ENCODE results near the gene SEMA5A. TPM values are rescaled to one million over a fixed set of nuclear protein-coding genes. Genes with fewer than 3 reads are reported as not detected.

The SEMA5A gene
- total RNA-seq, 1 donor from 2014 or later = 1.6 TPM

GRCh38 chr5:9363449-9363848 is 182.4 kb downstream of the SEMA5A start:
- no peak for FAIRE-seq
- Histone ChIP-seq H3K36me3 (ENCODE audit: control insufficient read depth, insufficient read depth, low read length) (no peaks in the 10 kb centered on the region), H3K4me3 (ENCODE audit: low read depth, low read length) (no peak overlapping the region), H3K27me3 (ENCODE audit: control insufficient read depth, insufficient read depth, low read length) (no peaks in the 10 kb centered on the region)
- no peak for DNase-seq (ENCODE audit: low read depth)
- TF ChIP-seq, protein P1, sequence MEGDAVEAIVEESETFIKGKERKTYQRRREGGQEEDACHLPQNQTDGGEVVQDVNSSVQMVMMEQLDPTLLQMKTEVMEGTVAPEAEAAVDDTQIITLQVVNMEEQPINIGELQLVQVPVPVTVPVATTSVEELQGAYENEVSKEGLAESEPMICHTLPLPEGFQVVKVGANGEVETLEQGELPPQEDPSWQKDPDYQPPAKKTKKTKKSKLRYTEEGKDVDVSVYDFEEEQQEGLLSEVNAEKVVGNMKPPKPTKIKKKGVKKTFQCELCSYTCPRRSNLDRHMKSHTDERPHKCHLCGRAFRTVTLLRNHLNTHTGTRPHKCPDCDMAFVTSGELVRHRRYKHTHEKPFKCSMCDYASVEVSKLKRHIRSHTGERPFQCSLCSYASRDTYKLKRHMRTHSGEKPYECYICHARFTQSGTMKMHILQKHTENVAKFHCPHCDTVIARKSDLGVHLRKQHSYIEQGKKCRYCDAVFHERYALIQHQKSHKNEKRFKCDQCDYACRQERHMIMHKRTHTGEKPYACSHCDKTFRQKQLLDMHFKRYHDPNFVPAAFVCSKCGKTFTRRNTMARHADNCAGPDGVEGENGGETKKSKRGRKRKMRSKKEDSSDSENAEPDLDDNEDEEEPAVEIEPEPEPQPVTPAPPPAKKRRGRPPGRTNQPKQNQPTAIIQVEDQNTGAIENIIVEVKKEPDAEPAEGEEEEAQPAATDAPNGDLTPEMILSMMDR (IDR thresholded peaks at IDR 0.05; ENCODE audit: insufficient read depth, low read length, severe bottlenecking) = no peak

- DNase-seq (ENCODE audit: low read depth) (no peak), FAIRE-seq (no peak)
- H3K4me3 ChIP-seq (ENCODE audit: low read depth, low read length) = no peak overlapping the region
- H3K36me3 ChIP-seq (ENCODE audit: control insufficient read depth, insufficient read depth, low read length) = no peaks in the 10 kb centered on the region
- TF ChIP-seq, protein P1 (IDR thresholded peaks at IDR 0.05; ENCODE audit: insufficient read depth, low read length, severe bottlenecking) = no peak
- H3K27me3 ChIP-seq (ENCODE audit: control insufficient read depth, insufficient read depth, low read length) = no peaks in the 10 kb centered on the region
These were observed 182.8 kb downstream of the SEMA5A start for GRCh38 chr5:9363026-9363425.

- TF ChIP-seq, protein P1 (IDR thresholded peaks at IDR 0.05; ENCODE audit: insufficient read depth, low read length, severe bottlenecking) = no peak
- no peak for FAIRE-seq
These were observed 183.3 kb downstream of the SEMA5A start for GRCh38 chr5:9362600-9362999.

GRCh38 chr5:9361835-9362234 is 184.0 kb downstream of the SEMA5A start:
- H3K36me3 ChIP-seq (ENCODE audit: control insufficient read depth, insufficient read depth, low read length) = no peaks in the 10 kb centered on the region
- TF ChIP-seq, protein P1 (IDR thresholded peaks at IDR 0.05; ENCODE audit: insufficient read depth, low read length, severe bottlenecking) = peak; percentile 91
- no peaks in the 10 kb centered on the region for H3K27me3 ChIP-seq (ENCODE audit: control insufficient read depth, insufficient read depth, low read length)
- H3K4me3 ChIP-seq (ENCODE audit: low read depth, low read length) = no peak overlapping the region
- FAIRE-seq (peak; percentile 76), DNase-seq (ENCODE audit: low read depth) (peak; percentile 80)

More at GRCh38 chr5:9362600-9362999, 183.3 kb downstream of the SEMA5A start:
- no peak overlapping the region for H3K4me3 ChIP-seq (ENCODE audit: low read depth, low read length)
- no peak for DNase-seq (ENCODE audit: low read depth)
- no peaks in the 10 kb centered on the region for H3K27me3 ChIP-seq (ENCODE audit: control insufficient read depth, insufficient read depth, low read length)
- H3K36me3 ChIP-seq (ENCODE audit: control insufficient read depth, insufficient read depth, low read length) = no peaks in the 10 kb centered on the region

GRCh38 chr5:9358961-9359685 is 186.8 kb downstream of the SEMA5A start:
- H3K4me3 ChIP-seq (ENCODE audit: low read depth, low read length) = no peak overlapping the region
- H3K27me3 ChIP-seq (ENCODE audit: control insufficient read depth, insufficient read depth, low read length) = no peaks in the 10 kb centered on the region
- no peaks in the 10 kb centered on the region for H3K36me3 ChIP-seq (ENCODE audit: control insufficient read depth, insufficient read depth, low read length)
- FAIRE-seq = no peak
- DNase-seq (ENCODE audit: low read depth) = peak; percentile 72
- TF ChIP-seq, protein P1 (IDR thresholded peaks at IDR 0.05; ENCODE audit: insufficient read depth, low read length, severe bottlenecking) = no peak

Measured in bronchial epithelial cell (primary cell).